Stomach (tissue), 9 donors: ENCODE data around the gene PCYT2. TPM values are rescaled to one million over a fixed set of nuclear protein-coding genes. Genes with fewer than 3 reads are reported as not detected.

Experiments
- DNase-seq, 2 donors: peaks; one replicate each; pipeline versions ENCODE4 v3.0.0 to v3.0.0-alpha.2; 2013 to 2019
- H3K27ac ChIP-seq, 5 donors: fragments of 200-600 bp in 4 of 5; sonication (generic) in 4 of 5; one replicate each; pipeline ENCODE4 v1.5.1; 2013 to 2019; ENCODE audit warnings: mild to moderate bottlenecking in 1 of 5, moderate library complexity in 1 of 5
- H3K27me3 ChIP-seq, 3 donors: fragments of 200-600 bp; sonication (generic); one replicate each; pipeline ENCODE4 v1.5.1; 2017 to 2019; ENCODE audit warnings: mixed run types in 1 of 3
- H3K36me3 ChIP-seq, 4 donors: fragments of 200-600 bp; sonication (generic); 1 replicate in 3 of 4; 2 replicates in 1 of 4; pipeline ENCODE4 v1.5.1; 2016 to 2019
- H3K4me1 ChIP-seq, 4 donors: fragments of 200-600 bp; sonication (generic); one replicate each; pipeline ENCODE4 v1.5.1; 2016 to 2019
- H3K4me3 ChIP-seq, 4 donors: fragments of 200-600 bp; sonication (generic) in 3 of 4; one replicate each; pipeline ENCODE4 v1.5.1; 2016 to 2019; ENCODE audit warnings: mild to moderate bottlenecking in 1 of 4
- H3K9me3 ChIP-seq, 4 donors: fragments of 200-600 bp; sonication (generic); one replicate each; pipeline ENCODE4 v1.5.1; 2016 to 2019
- EP300 ChIP-seq: sonication (generic); formaldehyde crosslinking; IDR thresholded peaks from one replicate; pipeline ENCODE4 v1.6.1; 2017; ENCODE audit warnings: antibody characterized with exemption
- POLR2A ChIP-seq, 4 donors: fragments of 450-650 bp; IDR thresholded peaks; one replicate each; pipeline ENCODE4 v1.6.1; 2016; ENCODE audit warnings: antibody characterized with exemption in 4 of 4, control low read depth in 2 of 4, mild to moderate bottlenecking in 1 of 4, moderate library complexity in 1 of 4
- POLR2AphosphoS5 ChIP-seq, 3 donors: sonication (generic); formaldehyde crosslinking; IDR thresholded peaks; one replicate each; pipeline ENCODE4 v1.6.1; 2016; ENCODE audit warnings: antibody characterized with exemption in 3 of 3
- WGBS, 5 donors: extraction: QIAGEN DNeasy Blood & Tissue Kit in 3 of 5; methylation state at CpG; one replicate each; pipeline versions ENCODE4 v1.1.5 to v1.1.7; 2013 to 2018; 5-methylcytosine and 5-hydroxymethylcytosine counted together
- intact Hi-C: fragments of 100-400 bp; cut with DNase I; formaldehyde crosslinking; loops from one replicate; pipeline ENCODE4 v1.15.1; 2023; ENCODE audit warnings: low total_unique reads
- polyA plus RNA-seq, 3 donors: library from polyadenylated mRNA; stranded (reverse); fragments of 200-250 nt; gene quantifications; one replicate each; pipeline ENCODE4 v1.2.3, GENCODE V29; 2013
- total RNA-seq, 5 donors: library from RNA; depleted of rRNA; stranded (reverse); fragments of >200 nt; gene quantifications; one replicate each; pipeline versions ENCODE4 v1.1.0 to v1.2.3, GENCODE V29; 2014 to 2016
- TF ChIP-seq, protein P1 (sequence below), 7 experiments: fragments of 450-650 bp in 4 of 7; fragments of 200-600 bp in 3 of 7; sonication (generic) in 3 of 7; IDR thresholded peaks; one replicate each; pipeline ENCODE4 v1.5.1; 2016 to 2019; ENCODE audit warnings: antibody characterized with exemption in 7 of 7, control low read depth in 2 of 7, mild to moderate bottlenecking in 1 of 7
- donor health status: healthy with polysubstance abuse.
- donor health status: Bipolar disorder and iron deficiency.
- donor health status: healthy.

Gene PCYT2
- total and polyA plus RNA-seq, 8 donors: 17.5 to 119 (median 41.2) TPM

GRCh38 chr17:81922566-81923301 lies 11.5 kb upstream of the PCYT2 start:
- Histone ChIP-seq H3K36me3 (peaks cover 23 to 39% (median 30%) of the 10 kb centered on the region in 4 donors), H3K4me1 (peaks cover 59 to 89% (median 81%) of the 10 kb centered on the region in 4 donors), H3K9me3 (no peaks in the 10 kb centered on the region), H3K27ac (peak overlapping the region; percentile 29 to 99 (median 98)), H3K27me3 (no peaks in the 10 kb centered on the region), H3K4me3 (peak overlapping the region; percentile 28 to 41 (median 36))
- 81 to 90% (median 88%) methylated on average over 42 to 58 of the region's 58 CpGs for WGBS, 5 donors
- intact Hi-C loops: no loop called here
- TF ChIP-seq EP300 (no peak), POLR2AphosphoS5 (IDR thresholded peaks at IDR 0.05) (no peak), POLR2A (IDR thresholded peaks at IDR 0.05) (no peak)
- TF ChIP-seq, protein P1, sequence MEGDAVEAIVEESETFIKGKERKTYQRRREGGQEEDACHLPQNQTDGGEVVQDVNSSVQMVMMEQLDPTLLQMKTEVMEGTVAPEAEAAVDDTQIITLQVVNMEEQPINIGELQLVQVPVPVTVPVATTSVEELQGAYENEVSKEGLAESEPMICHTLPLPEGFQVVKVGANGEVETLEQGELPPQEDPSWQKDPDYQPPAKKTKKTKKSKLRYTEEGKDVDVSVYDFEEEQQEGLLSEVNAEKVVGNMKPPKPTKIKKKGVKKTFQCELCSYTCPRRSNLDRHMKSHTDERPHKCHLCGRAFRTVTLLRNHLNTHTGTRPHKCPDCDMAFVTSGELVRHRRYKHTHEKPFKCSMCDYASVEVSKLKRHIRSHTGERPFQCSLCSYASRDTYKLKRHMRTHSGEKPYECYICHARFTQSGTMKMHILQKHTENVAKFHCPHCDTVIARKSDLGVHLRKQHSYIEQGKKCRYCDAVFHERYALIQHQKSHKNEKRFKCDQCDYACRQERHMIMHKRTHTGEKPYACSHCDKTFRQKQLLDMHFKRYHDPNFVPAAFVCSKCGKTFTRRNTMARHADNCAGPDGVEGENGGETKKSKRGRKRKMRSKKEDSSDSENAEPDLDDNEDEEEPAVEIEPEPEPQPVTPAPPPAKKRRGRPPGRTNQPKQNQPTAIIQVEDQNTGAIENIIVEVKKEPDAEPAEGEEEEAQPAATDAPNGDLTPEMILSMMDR (IDR thresholded peaks at IDR 0.05): no peak
- DNase-seq: no peak

DNA sequence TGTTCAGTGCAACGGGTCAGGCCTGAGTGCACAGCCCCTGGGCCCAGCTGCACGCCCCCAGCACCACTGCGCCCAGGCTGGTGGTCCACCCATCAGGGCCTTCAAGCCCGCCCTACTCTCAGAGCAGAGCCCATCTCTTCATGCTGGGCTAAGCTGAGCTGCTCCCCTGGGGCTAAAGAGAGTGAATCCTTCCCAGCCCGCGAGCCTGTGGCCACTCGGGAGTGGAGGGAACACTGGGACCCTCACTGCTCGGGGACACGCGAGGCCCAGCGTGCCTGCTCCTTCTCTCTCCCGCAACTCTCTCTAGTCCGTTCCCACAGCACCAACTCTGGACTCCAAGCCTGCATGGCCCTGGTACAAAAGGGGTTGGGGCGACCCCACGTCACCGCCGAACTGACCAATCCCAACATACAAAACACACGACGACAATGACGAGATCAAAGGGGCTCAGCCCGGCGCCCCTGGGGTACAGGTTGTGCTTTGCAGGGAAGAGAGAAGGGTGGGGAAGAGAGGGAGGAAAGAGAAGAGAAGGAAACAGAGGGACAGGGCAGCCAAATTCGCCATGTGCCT lies 10.9 kb upstream of the PCYT2 start:
- Histone ChIP-seq H3K27ac (peak overlapping the region in 3 of 5 donors; percentile 79 to 99 (median 98)), H3K4me1 (peaks cover 62 to 94% (median 84%) of the 10 kb centered on the region in 4 donors), H3K36me3 (peaks cover 23 to 39% (median 30%) of the 10 kb centered on the region in 4 donors), H3K4me3 (peak overlapping the region in 2 of 4 donors; percentile 38 to 41), H3K27me3 (no peaks in the 10 kb centered on the region), H3K9me3 (no peaks in the 10 kb centered on the region)
- DNase-seq: no peak
- WGBS, 5 donors: 94 to 96% (median 94%) methylated on average over 21 to 23 of the region's 23 CpGs
- intact Hi-C loops: no loop called here
- TF ChIP-seq POLR2AphosphoS5 (IDR thresholded peaks at IDR 0.05): no peak
- no peak for TF ChIP-seq EP300
- no peak for TF ChIP-seq POLR2A (IDR thresholded peaks at IDR 0.05)
- TF ChIP-seq, protein P1 (IDR thresholded peaks at IDR 0.05): no peak

DNA sequence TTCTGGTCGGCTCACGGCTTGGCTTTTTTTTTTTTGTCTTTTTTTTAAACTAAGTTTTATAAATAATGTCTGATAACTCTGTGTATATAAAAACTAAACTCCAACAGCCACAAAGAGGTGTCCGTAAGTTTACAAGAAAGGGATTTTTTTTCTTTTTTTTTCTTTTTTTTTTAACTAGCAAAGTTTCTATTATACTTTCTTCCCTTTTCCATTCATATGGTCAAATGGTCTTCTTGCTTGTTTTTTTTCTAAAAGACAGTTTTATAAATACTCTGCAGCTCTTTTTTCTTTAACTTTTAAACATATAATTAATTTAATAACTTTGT lies 10.3 kb upstream of the PCYT2 start:
- Histone ChIP-seq H3K27me3 (no peaks in the 10 kb centered on the region), H3K4me1 (peaks cover 68 to 97% (median 90%) of the 10 kb centered on the region in 4 donors), H3K27ac (peak overlapping the region in 2 of 5 donors; percentile 98 to 99), H3K36me3 (peaks cover 23 to 39% (median 30%) of the 10 kb centered on the region in 4 donors), H3K9me3 (no peaks in the 10 kb centered on the region), H3K4me3 (no peak overlapping the region)
- DNase-seq: no peak
- TF ChIP-seq POLR2AphosphoS5 (IDR thresholded peaks at IDR 0.05) (no peak), POLR2A (IDR thresholded peaks at IDR 0.05) (no peak), EP300 (no peak)
- TF ChIP-seq, protein P1 (IDR thresholded peaks at IDR 0.05): no peak
- 75 to 86% (median 81%) methylated on average over 3 of the region's 3 CpGs for WGBS, 5 donors
- intact Hi-C loops: no loop called here

DNA sequence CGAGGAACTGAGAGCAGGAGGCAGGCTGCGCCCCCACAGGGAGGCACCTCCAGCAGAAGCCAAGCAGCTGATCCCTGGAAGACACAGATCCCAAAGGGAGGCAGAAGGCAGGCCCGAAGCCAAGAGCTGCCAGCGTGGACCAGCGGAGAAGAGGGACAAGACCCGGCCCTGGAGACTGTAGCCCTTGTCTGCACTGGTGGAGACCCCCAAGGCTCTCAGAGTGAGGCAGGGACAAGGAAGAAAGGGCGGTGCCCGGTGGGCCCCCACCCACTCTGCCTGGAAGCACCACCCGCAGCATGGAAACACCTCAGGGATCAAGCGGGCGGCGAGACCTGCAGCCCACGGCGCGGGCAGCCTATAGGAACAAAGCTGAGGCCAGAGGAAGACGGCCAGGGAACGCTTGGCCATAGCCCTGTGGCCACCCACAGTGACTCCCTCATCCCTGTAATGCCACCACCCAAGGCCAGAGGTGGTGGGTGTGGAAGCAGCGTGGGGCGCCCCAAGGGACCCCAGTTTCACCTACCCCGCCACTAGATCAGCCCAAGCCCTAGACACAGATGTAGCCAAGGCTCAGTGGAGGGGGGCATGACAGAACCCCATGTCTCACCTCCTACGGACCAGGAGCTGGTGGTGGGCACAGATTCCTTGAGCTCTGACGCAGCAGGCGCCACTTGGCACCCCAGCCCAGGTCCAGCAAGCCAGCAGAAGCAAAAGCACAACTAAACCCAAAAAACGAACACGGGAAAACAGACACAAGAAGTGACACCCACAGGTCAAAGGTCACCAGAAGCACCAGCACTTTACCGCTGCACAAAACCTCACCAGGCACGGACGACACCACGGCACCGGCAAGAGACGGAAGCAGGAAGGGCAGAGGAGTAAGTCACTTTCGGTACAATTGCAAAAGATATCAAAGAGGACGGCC lies 9.7 kb upstream of the PCYT2 start:
- 81 to 90% (median 86%) methylated on average over 31 to 33 of the region's 33 CpGs for WGBS, 5 donors
- peaks cover 23 to 42% (median 32%) of the 10 kb centered on the region in 4 donors for H3K36me3 ChIP-seq
- TF ChIP-seq EP300: no peak
- TF ChIP-seq, protein P1 (IDR thresholded peaks at IDR 0.05): no peak
- TF ChIP-seq POLR2AphosphoS5 (IDR thresholded peaks at IDR 0.05): no peak
- TF ChIP-seq POLR2A (IDR thresholded peaks at IDR 0.05): no peak
- no peak for DNase-seq
- H3K4me3 ChIP-seq: no peak overlapping the region
- peaks cover 65 to 97% (median 91%) of the 10 kb centered on the region in 4 donors for H3K4me1 ChIP-seq
- no peaks in the 10 kb centered on the region for H3K27me3 ChIP-seq
- no peaks in the 10 kb centered on the region for H3K9me3 ChIP-seq
- intact Hi-C loops: no loop called here
- H3K27ac ChIP-seq: peak overlapping the region; percentile 34 to 98 (median 84)
